ENCODE data around the gene FGF12. TPM values are rescaled to one million over a fixed set of nuclear protein-coding genes. Genes with fewer than 3 reads are reported as not detected.

The FGF12 gene
- total RNA-seq, 1 experiment from 2014 or later = 0.51 TPM

DNA sequence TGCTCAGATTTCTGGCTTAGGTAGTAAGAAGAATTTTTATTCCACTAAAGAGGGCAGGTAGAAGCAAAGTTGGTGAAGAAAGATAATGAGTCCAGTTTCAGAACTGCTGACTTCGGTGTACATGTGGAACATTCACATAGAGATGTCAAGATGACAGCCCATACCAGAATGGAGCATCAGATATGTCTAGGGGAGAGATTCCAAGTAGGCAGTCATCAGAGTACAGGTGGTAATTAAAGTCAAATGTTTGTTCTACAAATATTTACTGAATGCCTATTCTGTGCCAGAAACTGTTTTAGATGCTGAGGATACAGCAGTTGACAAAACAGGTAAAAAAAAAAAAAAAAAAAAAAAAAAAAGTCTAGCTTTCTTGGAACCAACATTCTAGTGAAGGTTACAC lies 81.9 kb downstream of the FGF12 start:
- DNase-seq (ENCODE audit: low read depth, low spot score) (no peak), ATAC-seq (no peak)
- no peaks in the 10 kb centered on the region for H3K36me3 ChIP-seq (ENCODE audit: control insufficient read depth, insufficient read depth, low read length)
- H3K27ac ChIP-seq (ENCODE audit: low read length) = no peak overlapping the region
- no peaks in the 10 kb centered on the region for H3K4me1 ChIP-seq (ENCODE audit: control insufficient read depth, insufficient read depth, low read length)
- no peak for TF ChIP-seq SIN3A (IDR thresholded peaks at IDR 0.05; ENCODE audit: borderline replicate concordance, insufficient read depth, low read depth, low read length)
- TF ChIP-seq TCF7L2 (IDR thresholded peaks at IDR 0.05; ENCODE audit: low read depth, low read length) = no peak
- TF ChIP-seq, protein P1, sequence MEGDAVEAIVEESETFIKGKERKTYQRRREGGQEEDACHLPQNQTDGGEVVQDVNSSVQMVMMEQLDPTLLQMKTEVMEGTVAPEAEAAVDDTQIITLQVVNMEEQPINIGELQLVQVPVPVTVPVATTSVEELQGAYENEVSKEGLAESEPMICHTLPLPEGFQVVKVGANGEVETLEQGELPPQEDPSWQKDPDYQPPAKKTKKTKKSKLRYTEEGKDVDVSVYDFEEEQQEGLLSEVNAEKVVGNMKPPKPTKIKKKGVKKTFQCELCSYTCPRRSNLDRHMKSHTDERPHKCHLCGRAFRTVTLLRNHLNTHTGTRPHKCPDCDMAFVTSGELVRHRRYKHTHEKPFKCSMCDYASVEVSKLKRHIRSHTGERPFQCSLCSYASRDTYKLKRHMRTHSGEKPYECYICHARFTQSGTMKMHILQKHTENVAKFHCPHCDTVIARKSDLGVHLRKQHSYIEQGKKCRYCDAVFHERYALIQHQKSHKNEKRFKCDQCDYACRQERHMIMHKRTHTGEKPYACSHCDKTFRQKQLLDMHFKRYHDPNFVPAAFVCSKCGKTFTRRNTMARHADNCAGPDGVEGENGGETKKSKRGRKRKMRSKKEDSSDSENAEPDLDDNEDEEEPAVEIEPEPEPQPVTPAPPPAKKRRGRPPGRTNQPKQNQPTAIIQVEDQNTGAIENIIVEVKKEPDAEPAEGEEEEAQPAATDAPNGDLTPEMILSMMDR (IDR thresholded peaks at IDR 0.05) = no peak
- in situ Hi-C loops (cut with HindIII; ENCODE audit: low pct_unique_long_range_greater_than_20kb, low sequenced_read_pairs) = no loop called here
- no peak overlapping the region for H3K4me3 ChIP-seq (ENCODE audit: low read depth in 2 of 2, low read length in 2 of 2)
- ChIA-PET CTCF (no interaction called here), POLR2A (no interaction called here)
- no peaks in the 10 kb centered on the region for H3K9me3 ChIP-seq (ENCODE audit: control insufficient read depth, insufficient read depth, low read depth, low read length)
- intact Hi-C loops (cut with micrococcal nuclease; ENCODE audit: unreplicated experiment) = no loop called here
- H3K27me3 ChIP-seq (ENCODE audit: control insufficient read depth, insufficient read depth, low read length) = no peaks in the 10 kb centered on the region
- BruUV-seq (replicated peaks) = no TSS peak

DNA sequence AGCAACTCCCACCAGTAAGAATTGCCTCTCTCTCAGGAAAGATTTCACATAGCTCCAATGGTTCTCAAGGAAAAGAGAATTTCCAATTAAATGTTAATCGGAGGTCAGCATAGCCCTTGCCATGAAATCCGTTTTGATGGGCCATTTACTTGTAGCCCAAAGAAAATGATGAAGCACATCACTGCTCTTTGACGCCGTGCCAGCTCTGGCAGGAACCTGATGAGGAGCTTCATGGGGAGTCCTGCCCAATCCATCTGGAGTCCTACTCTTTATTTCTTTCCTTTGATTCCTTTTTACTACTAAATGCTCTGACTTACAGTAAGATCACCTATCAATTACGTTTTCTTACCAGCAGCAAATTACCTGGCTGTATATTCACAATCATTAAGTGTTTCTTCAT lies 84.7 kb downstream of the FGF12 start:
- TF ChIP-seq, protein P2, sequence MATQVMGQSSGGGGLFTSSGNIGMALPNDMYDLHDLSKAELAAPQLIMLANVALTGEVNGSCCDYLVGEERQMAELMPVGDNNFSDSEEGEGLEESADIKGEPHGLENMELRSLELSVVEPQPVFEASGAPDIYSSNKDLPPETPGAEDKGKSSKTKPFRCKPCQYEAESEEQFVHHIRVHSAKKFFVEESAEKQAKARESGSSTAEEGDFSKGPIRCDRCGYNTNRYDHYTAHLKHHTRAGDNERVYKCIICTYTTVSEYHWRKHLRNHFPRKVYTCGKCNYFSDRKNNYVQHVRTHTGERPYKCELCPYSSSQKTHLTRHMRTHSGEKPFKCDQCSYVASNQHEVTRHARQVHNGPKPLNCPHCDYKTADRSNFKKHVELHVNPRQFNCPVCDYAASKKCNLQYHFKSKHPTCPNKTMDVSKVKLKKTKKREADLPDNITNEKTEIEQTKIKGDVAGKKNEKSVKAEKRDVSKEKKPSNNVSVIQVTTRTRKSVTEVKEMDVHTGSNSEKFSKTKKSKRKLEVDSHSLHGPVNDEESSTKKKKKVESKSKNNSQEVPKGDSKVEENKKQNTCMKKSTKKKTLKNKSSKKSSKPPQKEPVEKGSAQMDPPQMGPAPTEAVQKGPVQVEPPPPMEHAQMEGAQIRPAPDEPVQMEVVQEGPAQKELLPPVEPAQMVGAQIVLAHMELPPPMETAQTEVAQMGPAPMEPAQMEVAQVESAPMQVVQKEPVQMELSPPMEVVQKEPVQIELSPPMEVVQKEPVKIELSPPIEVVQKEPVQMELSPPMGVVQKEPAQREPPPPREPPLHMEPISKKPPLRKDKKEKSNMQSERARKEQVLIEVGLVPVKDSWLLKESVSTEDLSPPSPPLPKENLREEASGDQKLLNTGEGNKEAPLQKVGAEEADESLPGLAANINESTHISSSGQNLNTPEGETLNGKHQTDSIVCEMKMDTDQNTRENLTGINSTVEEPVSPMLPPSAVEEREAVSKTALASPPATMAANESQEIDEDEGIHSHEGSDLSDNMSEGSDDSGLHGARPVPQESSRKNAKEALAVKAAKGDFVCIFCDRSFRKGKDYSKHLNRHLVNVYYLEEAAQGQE (IDR thresholded peaks at IDR 0.05; ENCODE audit: insufficient read depth in 1 of 2, low read depth in 2 of 2, low read length in 1 of 2) = no peak
- TF ChIP-seq POLR2AphosphoS5 (IDR thresholded peaks at IDR 0.05; ENCODE audit: low read depth, low read length) (no peak), TCF7L2 (IDR thresholded peaks at IDR 0.05; ENCODE audit: low read depth, low read length) (no peak), SIN3A (IDR thresholded peaks at IDR 0.05; ENCODE audit: borderline replicate concordance, insufficient read depth, low read depth, low read length) (no peak)
- TF ChIP-seq, protein P1 (IDR thresholded peaks at IDR 0.05) = no peak
- BruUV-seq (replicated peaks) = no TSS peak
- ChIA-PET CTCF (no interaction called here), POLR2A (no interaction called here)
- H3K36me3 ChIP-seq (ENCODE audit: control insufficient read depth, insufficient read depth, low read length) = no peaks in the 10 kb centered on the region
- no peaks in the 10 kb centered on the region for H3K4me1 ChIP-seq (ENCODE audit: control insufficient read depth, insufficient read depth, low read length)
- H3K4me3 ChIP-seq (ENCODE audit: low read depth in 2 of 2, low read length in 2 of 2) = no peak overlapping the region
- in situ Hi-C loops (cut with HindIII; ENCODE audit: low pct_unique_long_range_greater_than_20kb, low sequenced_read_pairs) (no loop called here), intact Hi-C loops (cut with micrococcal nuclease; ENCODE audit: unreplicated experiment) (no loop called here)
- DNase-seq (ENCODE audit: low read depth, low spot score) (no peak), ATAC-seq (no peak)
- no peaks in the 10 kb centered on the region for H3K27me3 ChIP-seq (ENCODE audit: control insufficient read depth, insufficient read depth, low read length)
- H3K9me3 ChIP-seq (ENCODE audit: control insufficient read depth, insufficient read depth, low read depth, low read length) = no peaks in the 10 kb centered on the region
- no peak overlapping the region for H3K27ac ChIP-seq (ENCODE audit: low read length)

All from Panc1 (cell line).